ENCODE measurements around the gene NPC1L1. TPM values are rescaled to one million over a fixed set of nuclear protein-coding genes. Genes with fewer than 3 reads are reported as not detected.

NPC1L1 gene
- polyA plus RNA-seq, 3 donors, result 0.04 TPM; not detected in 2

GRCh38 chr7:44471850-44472249 lies 69.3 kb downstream of the NPC1L1 start:
- peaks cover 65 to 84% of the 10 kb centered on the region in 2 donors for H3K36me3 Mint-ChIP-seq
- peaks cover 0 to 1% (median 0%) of the 10 kb centered on the region in 7 donors for H3K9me3 Mint-ChIP-seq
- Histone ChIP-seq H4K20me1 (ENCODE audit: insufficient read depth, low read length) (peaks cover 40% of the 10 kb centered on the region), H3K27ac (ENCODE audit: low read depth in 1 of 2, low read length in 2 of 2) (no peak overlapping the region), H3K4me3 (replicated peaks in 1 of 3; ENCODE audit: low read depth in 2 of 3, low read length in 3 of 3) (no peak overlapping the region), H3K36me3 (replicated peaks in 1 of 2; ENCODE audit: control insufficient read depth in 1 of 2, insufficient read depth in 2 of 2, low read length in 2 of 2) (peaks cover 48 to 93% of the 10 kb centered on the region in 2 donors), H3K4me1 (ENCODE audit: control insufficient read depth in 1 of 2, insufficient read depth in 2 of 2, low read length in 2 of 2) (no peaks in the 10 kb centered on the region), H3K9me3 (replicated peaks in 1 of 2; ENCODE audit: control insufficient read depth in 1 of 2, insufficient read depth in 1 of 2, low read length in 2 of 2) (no peaks in the 10 kb centered on the region), H3K79me2 (ENCODE audit: insufficient read depth, low read length) (peaks cover 55% of the 10 kb centered on the region), H3K27me3 (ENCODE audit: control insufficient read depth in 2 of 2, insufficient read depth in 2 of 2, low read length in 2 of 2) (no peaks in the 10 kb centered on the region), H2AFZ (ENCODE audit: insufficient read depth, low read depth, low read length, poor library complexity, severe bottlenecking) (no peak overlapping the region), H3K4me2 (replicated peaks; ENCODE audit: extremely low read depth, low read length, poor library complexity, severe bottlenecking) (no peak overlapping the region), H3K9ac (ENCODE audit: insufficient read depth, low read length, poor library complexity, severe bottlenecking) (no peak overlapping the region)
- intact Hi-C loops (cut with micrococcal nuclease), result no loop called here
- H3K27ac Mint-ChIP-seq, result peak overlapping the region in 1 of 7 donors; percentile 30
- WGBS (ENCODE audit: insufficient coverage), result 81% methylated on average over 3 of the region's 3 CpGs
- TF ChIP-seq CTCF (IDR thresholded peaks at IDR 0.05), result no peak
- no peak for DNase-seq
- peaks cover 6% of the 10 kb centered on the region for H3K4me1 Mint-ChIP-seq
- no peak overlapping the region for H3K4me3 Mint-ChIP-seq
- H3K27me3 Mint-ChIP-seq (ENCODE audit: low read depth in 3 of 3), result no peaks in the 10 kb centered on the region

- Histone ChIP-seq H3K36me3 (replicated peaks in 1 of 2; ENCODE audit: control insufficient read depth in 1 of 2, insufficient read depth in 2 of 2, low read length in 2 of 2) (peaks cover 48 to 93% of the 10 kb centered on the region in 2 donors), H3K27ac (ENCODE audit: low read depth in 1 of 2, low read length in 2 of 2) (no peak overlapping the region), H4K20me1 (ENCODE audit: insufficient read depth, low read length) (peaks cover 35% of the 10 kb centered on the region), H3K79me2 (ENCODE audit: insufficient read depth, low read length) (peaks cover 55% of the 10 kb centered on the region), H3K4me2 (replicated peaks; ENCODE audit: extremely low read depth, low read length, poor library complexity, severe bottlenecking) (no peak overlapping the region), H3K9me3 (replicated peaks in 1 of 2; ENCODE audit: control insufficient read depth in 1 of 2, insufficient read depth in 1 of 2, low read length in 2 of 2) (no peaks in the 10 kb centered on the region), H2AFZ (ENCODE audit: insufficient read depth, low read depth, low read length, poor library complexity, severe bottlenecking) (no peak overlapping the region), H3K4me3 (replicated peaks in 1 of 3; ENCODE audit: low read depth in 2 of 3, low read length in 3 of 3) (no peak overlapping the region), H3K27me3 (ENCODE audit: control insufficient read depth in 2 of 2, insufficient read depth in 2 of 2, low read length in 2 of 2) (no peaks in the 10 kb centered on the region), H3K4me1 (ENCODE audit: control insufficient read depth in 1 of 2, insufficient read depth in 2 of 2, low read length in 2 of 2) (no peaks in the 10 kb centered on the region), H3K9ac (ENCODE audit: insufficient read depth, low read length, poor library complexity, severe bottlenecking) (no peak overlapping the region)
- intact Hi-C loops (cut with micrococcal nuclease), result no loop called here
- no peak for DNase-seq
- H3K4me3 Mint-ChIP-seq, result no peak overlapping the region
- H3K4me1 Mint-ChIP-seq, result peaks cover 6% of the 10 kb centered on the region
- 90% methylated on average over 1 of the region's 1 CpG for WGBS (ENCODE audit: insufficient coverage)
- peaks cover 0 to 1% (median 0%) of the 10 kb centered on the region in 7 donors for H3K9me3 Mint-ChIP-seq
- TF ChIP-seq CTCF (IDR thresholded peaks at IDR 0.05), result no peak
- peaks cover 63 to 83% of the 10 kb centered on the region in 2 donors for H3K36me3 Mint-ChIP-seq
- H3K27ac Mint-ChIP-seq, result no peak overlapping the region
- no peaks in the 10 kb centered on the region for H3K27me3 Mint-ChIP-seq (ENCODE audit: low read depth in 3 of 3)
Measured at GRCh38 chr7:44471436-44471835, 69.7 kb downstream of the NPC1L1 start.

All from CD14-positive monocyte (primary cell).